GM12892 (cell line): ENCODE results near the gene TRIM24.
"Not testable (repeated sequence)": the region's sequence is repeated elsewhere in the genome, so short reads cannot be mapped to it uniquely, and the experiment has no call there.

Experiments
- DNase-seq: peaks from one replicate; pipeline ENCODE4 v3.0.0; 2011; ENCODE audit not compliant: insufficient read length
- FAIRE-seq: peaks from 2 replicates; lab custom pipeline; 2011; peaks lifted over from hg19 to GRCh38; lab: Jason Lieb, UNC
- POLR2A ChIP-seq: IDR thresholded peaks from 2 replicates; pipeline ENCODE4 v1.6.1; 2011; ENCODE audit warnings: low read depth, low read length, control low read depth
- POLR2AphosphoS5 ChIP-seq: IDR thresholded peaks from 2 replicates; pipeline ENCODE4 v1.6.1; 2011; ENCODE audit warnings: low read depth, low read length, control low read depth
- TAF1 ChIP-seq: IDR thresholded peaks from 2 replicates; pipeline ENCODE4 v1.6.1; 2011; ENCODE audit warnings: low read depth, mild to moderate bottlenecking, control low read depth, low read length, borderline replicate concordance

The TRIM24 gene

GRCh38 chr7:138491612-138492386 is 31.7 kb downstream of the TRIM24 start:
- TF ChIP-seq POLR2A (no peak), TAF1 (no peak), POLR2AphosphoS5 (no peak)
- DNase-seq = no peak
- no peak for FAIRE-seq

DNA sequence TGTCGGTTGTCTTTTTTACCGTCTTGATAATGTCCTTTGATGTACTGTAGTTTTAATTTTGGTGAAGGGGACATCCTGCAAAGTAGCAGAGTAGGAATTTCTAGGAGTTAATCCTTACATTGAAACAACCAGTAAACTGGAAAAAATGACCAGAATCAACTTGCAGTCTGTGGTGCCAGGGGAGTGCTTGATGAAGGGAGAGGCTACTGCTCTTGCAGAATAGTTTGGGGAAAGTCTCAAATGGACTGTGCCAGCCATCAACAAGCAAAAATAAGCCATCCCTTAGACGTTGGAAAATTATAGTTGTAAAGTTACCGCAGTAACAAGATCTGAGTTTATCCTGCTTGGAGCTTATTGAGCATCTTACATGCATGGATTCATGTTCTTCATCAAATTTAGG is 32.4 kb downstream of the TRIM24 start:
- no peak for FAIRE-seq
- TF ChIP-seq POLR2AphosphoS5 (no peak), TAF1 (no peak), POLR2A (no peak)
- DNase-seq = no peak

GRCh38 chr7:138493535-138493934 is 33.5 kb downstream of the TRIM24 start:
- TF ChIP-seq POLR2AphosphoS5 = no peak

GRCh38 chr7:138495485-138495884 is 35.4 kb downstream of the TRIM24 start:
- FAIRE-seq (no peak), DNase-seq (no peak)
- TF ChIP-seq POLR2AphosphoS5 (no peak), TAF1 (no peak), POLR2A (no peak)

More at GRCh38 chr7:138493535-138493934, 33.5 kb downstream of the TRIM24 start:
- FAIRE-seq = no peak
- DNase-seq = no peak

DNA sequence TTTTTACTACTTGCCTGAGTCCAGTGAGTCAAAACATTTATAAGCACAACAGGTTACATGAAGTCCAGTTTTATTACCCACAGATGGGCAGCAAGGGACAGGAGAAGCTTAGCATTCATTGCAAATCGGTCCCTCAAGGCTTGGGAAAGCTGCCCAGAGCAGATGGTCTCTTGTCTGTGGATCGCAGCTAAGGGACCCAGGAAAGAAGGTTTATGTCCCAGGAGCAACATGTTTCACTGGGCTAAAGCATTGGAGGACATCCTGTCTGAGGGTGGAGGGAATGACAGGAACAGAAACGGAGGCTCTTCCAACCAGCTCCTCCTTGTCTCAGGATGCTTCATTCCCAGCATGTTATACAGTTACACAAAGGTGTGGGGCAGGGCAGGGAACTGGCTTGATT is 39.3 kb downstream of the TRIM24 start:
- TF ChIP-seq TAF1 (no peak), POLR2A (no peak), POLR2AphosphoS5 (no peak)
- DNase-seq = no peak
- FAIRE-seq = no peak

DNA sequence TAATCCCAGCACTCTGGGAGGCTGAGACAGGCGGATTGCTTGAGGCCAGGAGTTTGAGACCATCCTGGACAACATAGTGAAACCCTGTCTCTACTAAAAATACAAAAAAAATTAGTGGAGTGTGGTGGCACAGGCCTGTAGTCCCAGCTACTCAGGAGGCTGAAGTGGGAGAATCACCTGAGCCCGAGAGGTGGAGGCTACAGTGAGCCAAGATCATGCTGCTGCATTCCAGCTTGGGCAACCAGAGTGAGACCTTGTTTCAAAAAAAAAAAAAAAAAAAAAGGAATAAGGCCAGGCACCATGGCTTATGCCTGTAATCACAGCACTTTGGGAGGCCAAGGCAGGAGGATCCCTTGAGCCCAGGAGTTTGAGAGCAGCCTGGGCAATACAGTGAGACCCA is 40.2 kb downstream of the TRIM24 start:
- not testable (repeated sequence) for DNase-seq, FAIRE-seq

DNA sequence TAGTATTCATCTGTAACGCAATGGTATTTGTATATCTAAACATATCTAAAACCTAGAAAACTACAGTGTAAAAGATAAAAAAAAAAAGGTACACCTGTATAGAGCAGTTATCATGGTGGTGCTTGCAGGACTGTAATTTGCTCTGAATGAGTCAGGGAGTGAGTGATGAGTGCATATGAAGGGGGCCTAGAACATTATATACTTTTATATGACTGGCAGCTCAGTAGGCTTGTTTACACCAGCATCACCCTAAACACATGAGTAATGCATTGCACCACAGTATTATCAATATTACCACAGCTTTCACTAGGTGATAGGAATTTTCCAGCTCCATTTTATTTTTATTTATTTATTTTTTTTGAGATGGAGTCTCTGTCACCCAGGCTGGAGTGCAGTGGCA is 40.8 kb downstream of the TRIM24 start:
- no peak for FAIRE-seq
- no peak for DNase-seq
- no peak for TF ChIP-seq TAF1
- no peak for TF ChIP-seq POLR2A
- TF ChIP-seq POLR2AphosphoS5 = no peak

DNA sequence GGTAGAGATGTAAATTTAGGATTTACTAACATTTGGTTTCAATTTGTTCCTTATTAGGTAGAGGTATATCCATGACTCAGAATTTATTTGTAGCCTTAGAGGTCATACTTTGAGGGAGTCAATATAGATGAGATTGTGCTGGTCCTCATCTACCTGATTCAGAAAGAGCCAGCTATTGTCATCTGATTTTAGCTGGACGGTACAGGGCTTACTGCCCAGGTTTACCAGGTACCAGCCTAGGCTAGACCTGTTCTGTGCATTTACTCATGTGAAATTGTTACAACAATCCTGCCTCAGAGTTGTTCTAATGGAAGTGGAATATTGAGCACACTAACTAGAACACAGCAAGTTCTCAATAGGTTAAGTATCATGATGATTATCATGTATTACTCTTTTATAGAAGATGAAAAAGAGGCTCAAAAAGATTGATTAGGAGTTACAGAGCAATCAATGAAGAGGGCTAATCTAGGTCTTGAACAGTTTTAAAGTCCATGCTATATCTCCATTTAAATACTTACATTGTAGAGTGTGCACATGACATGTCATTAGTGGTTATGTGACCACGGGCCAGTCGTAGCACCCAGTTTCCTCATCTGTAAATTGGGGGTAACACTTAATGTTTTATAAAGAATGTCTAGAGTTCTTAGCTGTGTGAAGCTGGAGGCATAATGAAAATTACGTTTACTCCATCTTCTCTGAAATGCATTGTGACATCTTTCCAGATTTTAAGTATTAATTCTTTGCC is 42.1 kb downstream of the TRIM24 start:
- TF ChIP-seq POLR2A (no peak), POLR2AphosphoS5 (no peak), TAF1 (no peak)
- DNase-seq = no peak
- FAIRE-seq = no peak

DNA sequence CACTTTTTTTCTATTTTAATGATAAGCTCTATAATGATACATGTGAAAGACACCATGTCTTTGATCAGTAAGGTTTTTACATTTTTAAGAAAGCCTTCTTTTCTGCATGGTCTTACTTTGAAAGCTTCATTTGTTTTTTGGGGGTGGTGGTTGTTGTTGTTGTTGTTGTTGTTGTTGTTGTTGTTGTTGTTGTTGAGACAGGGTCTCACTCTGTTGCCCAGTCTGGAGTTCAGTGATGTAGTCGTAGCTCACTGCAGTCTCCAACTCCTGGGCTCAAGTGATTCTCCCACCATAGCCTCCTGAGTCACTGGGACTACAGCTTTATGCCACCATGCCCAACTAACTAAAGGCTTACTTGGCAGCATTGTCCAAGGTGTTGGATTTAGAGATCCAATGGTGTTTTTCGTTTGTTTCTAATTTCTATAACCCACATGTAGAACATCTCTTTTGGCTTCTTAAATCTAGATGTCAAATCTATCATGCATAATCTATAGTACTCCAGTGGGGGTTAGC is 45.4 kb downstream of the TRIM24 start:
- FAIRE-seq (no peak), DNase-seq (no peak)
- no peak for TF ChIP-seq POLR2A
- no peak for TF ChIP-seq POLR2AphosphoS5
- no peak for TF ChIP-seq TAF1

- no peak for FAIRE-seq
- TF ChIP-seq TAF1 (no peak), POLR2AphosphoS5 (no peak), POLR2A (no peak)
These were observed 46.7 kb downstream of the TRIM24 start for GRCh38 chr7:138506764-138507163.

GRCh38 chr7:138510003-138510402 is 49.9 kb downstream of the TRIM24 start:
- no peak for TF ChIP-seq TAF1
- TF ChIP-seq POLR2A = no peak
- no peak for TF ChIP-seq POLR2AphosphoS5
- FAIRE-seq = no peak
- no peak for DNase-seq

More at GRCh38 chr7:138506764-138507163, 46.7 kb downstream of the TRIM24 start:
- DNase-seq = no peak

DNA sequence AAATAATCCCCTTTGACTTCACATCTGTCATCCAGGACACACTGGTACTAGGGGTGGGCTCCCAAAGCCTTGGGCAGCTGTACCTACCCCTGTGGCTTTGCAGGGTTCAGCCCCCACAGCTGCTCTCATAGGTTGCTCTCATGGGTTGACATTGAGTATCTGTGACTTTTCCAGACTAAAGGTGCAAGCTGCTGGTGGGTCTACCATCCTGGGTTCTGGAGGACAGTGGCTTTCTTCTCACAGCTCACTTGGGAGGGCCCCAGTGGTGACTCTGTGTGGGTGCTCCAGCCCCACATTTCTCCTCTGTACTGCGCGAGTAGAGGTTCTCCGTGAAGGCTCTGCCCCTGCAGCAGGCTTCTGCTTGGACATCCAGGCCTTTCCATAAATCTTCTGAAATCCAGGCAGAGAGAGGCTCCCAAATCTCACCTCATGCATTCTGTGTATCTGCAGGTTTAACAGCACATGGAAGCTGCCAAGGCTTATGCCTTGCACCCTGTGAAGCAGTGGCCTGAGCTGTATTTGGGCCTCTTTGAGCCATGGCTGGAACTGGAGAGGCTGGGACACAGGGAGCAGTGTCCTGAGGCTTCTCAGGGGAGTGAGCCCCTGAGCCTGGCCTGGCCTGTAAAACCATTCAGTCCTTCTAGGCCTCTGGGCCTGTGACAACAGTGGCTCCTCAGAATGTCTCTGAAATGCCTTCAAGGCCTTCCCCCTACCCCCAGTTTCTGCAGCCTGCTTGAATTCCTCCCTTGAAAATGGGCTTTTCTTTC is 52.2 kb downstream of the TRIM24 start:
- DNase-seq = no peak
- TF ChIP-seq POLR2A (no peak), TAF1 (no peak), POLR2AphosphoS5 (no peak)
- FAIRE-seq = no peak

- TF ChIP-seq POLR2A (no peak), TAF1 (no peak)
These were observed 52.8 kb downstream of the TRIM24 start for GRCh38 chr7:138512885-138513284.

More at GRCh38 chr7:138512885-138513284, 52.8 kb downstream of the TRIM24 start:
- no peak for DNase-seq
- no peak for FAIRE-seq
